ENCODE measurements around the gene ST14. TPM values are rescaled to one million over a fixed set of nuclear protein-coding genes. Genes with fewer than 3 reads are reported as not detected.

Gene ST14
- polyA plus RNA-seq, 1 of the 3 experiments (the other 2 are of a cell fraction), result not detected

DNA sequence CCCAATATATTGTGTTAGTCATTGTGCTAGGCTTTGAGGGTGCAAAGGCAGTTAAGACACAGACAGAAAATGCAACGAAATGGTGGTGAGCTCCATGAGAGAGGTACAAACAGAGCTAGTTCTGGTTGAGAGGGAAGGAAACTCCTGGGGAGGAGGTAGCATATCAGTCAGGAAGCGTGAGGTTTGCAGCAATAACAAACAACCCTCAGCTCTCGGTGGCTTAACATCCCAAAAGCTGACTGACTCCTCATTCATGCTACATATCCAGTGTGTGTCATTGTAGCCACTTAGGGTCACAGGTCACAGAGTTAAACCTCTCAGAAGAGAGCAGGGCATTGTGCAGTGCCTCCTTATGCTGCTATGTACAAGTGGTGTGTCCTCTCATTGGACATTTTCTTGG is 1.7 kb upstream of the ST14 start:
- no peak for DNase-seq
- H3K4me2 ChIP-seq, result no peak overlapping the region
- H3K36me3 ChIP-seq (replicated peaks in 1 of 2; ENCODE audit: control insufficient read depth in 1 of 2, insufficient read depth in 2 of 2, low read length in 1 of 2), result no peaks in the 10 kb centered on the region
- no peak overlapping the region for H3K4me3 ChIP-seq (ENCODE audit: low read depth in 2 of 2, low read length in 1 of 2)
- TF ChIP-seq GATA2 (CRISPR knock-in tag; IDR thresholded peaks at IDR 0.05) (no peak), RFX5 (IDR thresholded peaks at IDR 0.05; ENCODE audit: low read length) (no peak), POLR2AphosphoS5 (IDR thresholded peaks at IDR 0.05; ENCODE audit: low read depth, low read length) (no peak), TCF12 (IDR thresholded peaks at IDR 0.05) (no peak), RCOR1 (IDR thresholded peaks at IDR 0.05; ENCODE audit: low read length) (no peak), YY1 (IDR thresholded peaks at IDR 0.05; ENCODE audit: low read depth) (no peak), FOXJ3 (CRISPR knock-in tag; IDR thresholded peaks at IDR 0.05) (no peak), SIN3A (IDR thresholded peaks at IDR 0.05; ENCODE audit: borderline replicate concordance, low read depth, low read length) (no peak), MXI1 (IDR thresholded peaks at IDR 0.05; ENCODE audit: low read depth, low read length) (no peak), CHD2 (IDR thresholded peaks at IDR 0.05; ENCODE audit: low read length, partially characterized antibody) (no peak), GABPA (IDR thresholded peaks at IDR 0.05; ENCODE audit: low read depth) (no peak), JUND (IDR thresholded peaks at IDR 0.05) (no peak)
- TF ChIP-seq, protein P1, sequence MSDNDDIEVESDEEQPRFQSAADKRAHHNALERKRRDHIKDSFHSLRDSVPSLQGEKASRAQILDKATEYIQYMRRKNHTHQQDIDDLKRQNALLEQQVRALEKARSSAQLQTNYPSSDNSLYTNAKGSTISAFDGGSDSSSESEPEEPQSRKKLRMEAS (IDR thresholded peaks at IDR 0.05; ENCODE audit: low read depth), result no peak
- TF ChIP-seq, protein P2, sequence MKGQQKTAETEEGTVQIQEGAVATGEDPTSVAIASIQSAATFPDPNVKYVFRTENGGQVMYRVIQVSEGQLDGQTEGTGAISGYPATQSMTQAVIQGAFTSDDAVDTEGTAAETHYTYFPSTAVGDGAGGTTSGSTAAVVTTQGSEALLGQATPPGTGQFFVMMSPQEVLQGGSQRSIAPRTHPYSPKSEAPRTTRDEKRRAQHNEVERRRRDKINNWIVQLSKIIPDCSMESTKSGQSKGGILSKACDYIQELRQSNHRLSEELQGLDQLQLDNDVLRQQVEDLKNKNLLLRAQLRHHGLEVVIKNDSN (IDR thresholded peaks at IDR 0.05; ENCODE audit: borderline replicate concordance, low read depth), result no peak
- TF ChIP-seq, protein P3, sequence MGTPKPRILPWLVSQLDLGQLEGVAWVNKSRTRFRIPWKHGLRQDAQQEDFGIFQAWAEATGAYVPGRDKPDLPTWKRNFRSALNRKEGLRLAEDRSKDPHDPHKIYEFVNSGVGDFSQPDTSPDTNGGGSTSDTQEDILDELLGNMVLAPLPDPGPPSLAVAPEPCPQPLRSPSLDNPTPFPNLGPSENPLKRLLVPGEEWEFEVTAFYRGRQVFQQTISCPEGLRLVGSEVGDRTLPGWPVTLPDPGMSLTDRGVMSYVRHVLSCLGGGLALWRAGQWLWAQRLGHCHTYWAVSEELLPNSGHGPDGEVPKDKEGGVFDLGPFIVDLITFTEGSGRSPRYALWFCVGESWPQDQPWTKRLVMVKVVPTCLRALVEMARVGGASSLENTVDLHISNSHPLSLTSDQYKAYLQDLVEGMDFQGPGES (IDR thresholded peaks at IDR 0.05; ENCODE audit: low read depth, low read length), result no peak
- peaks cover 22% of the 10 kb centered on the region; the same call in 1 of the 2 replicates for H3K27me3 ChIP-seq (ENCODE audit: insufficient read depth)
- ChIA-PET CTCF (interaction anchor here (1.7 kb wide), 1 partner anchor 26 kb away, joined by 7 read pairs; no protein-coding TSS in a partner anchor), POLR2A (interaction anchor here (1.0 kb wide), 1 partner anchor 19 kb away, joined by 3 read pairs; no protein-coding TSS in a partner anchor)
- no peak overlapping the region for H2AFZ ChIP-seq (ENCODE audit: low read depth)
- H3K79me2 ChIP-seq (ENCODE audit: insufficient read depth), result no peaks in the 10 kb centered on the region
- WGBS (ENCODE audit: low lambda C conversion rate), result 88% methylated on average over 2 of the region's 3 CpGs
- H3K9me3 ChIP-seq, result no peaks in the 10 kb centered on the region
- H3K4me1 ChIP-seq (ENCODE audit: control insufficient read depth in 1 of 2, insufficient read depth in 2 of 2, low read depth in 1 of 2, low read length in 1 of 2), result peaks cover 0 to 3% of the 10 kb centered on the region in 2 experiments; a peak in 2 of 4 replicates
- H4K20me1 ChIP-seq (ENCODE audit: insufficient read depth), result no peaks in the 10 kb centered on the region
- H3K27ac ChIP-seq (ENCODE audit: low read depth in 2 of 2, low read length in 1 of 2), result no peak overlapping the region
- H3F3A ChIP-seq (replicated peaks; ENCODE audit: insufficient read depth), result no peaks in the 10 kb centered on the region
- H3K9ac ChIP-seq, result no peak overlapping the region
- H3K9me2 ChIP-seq, result no peaks in the 10 kb centered on the region

DNA sequence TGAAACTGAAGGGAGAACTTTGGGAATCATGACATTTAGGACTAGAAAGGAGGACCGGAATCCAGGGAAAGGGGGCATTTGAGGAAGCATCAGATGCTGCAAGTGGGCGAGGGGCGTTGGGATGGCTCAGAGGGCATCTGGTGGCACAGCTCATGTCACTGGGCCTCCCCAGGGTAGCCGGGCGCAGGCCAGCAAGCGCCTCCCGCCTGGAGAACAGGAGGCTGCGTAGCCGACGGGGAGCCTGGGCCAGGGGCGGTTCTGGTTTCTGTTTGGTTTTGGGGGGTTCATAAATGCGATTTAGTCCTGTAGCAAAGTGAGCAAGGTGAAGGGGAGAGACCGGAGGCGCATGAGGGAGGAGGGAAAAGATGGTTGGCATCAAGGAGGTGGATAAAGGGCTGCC is 443 bp upstream of the ST14 start:
- H3K36me3 ChIP-seq (replicated peaks in 1 of 2; ENCODE audit: control insufficient read depth in 1 of 2, insufficient read depth in 2 of 2, low read length in 1 of 2), result no peaks in the 10 kb centered on the region
- ChIA-PET CTCF (no interaction called here), POLR2A (no interaction called here)
- no peaks in the 10 kb centered on the region for H3K79me2 ChIP-seq (ENCODE audit: insufficient read depth)
- TF ChIP-seq SMC3 (IDR thresholded peaks at IDR 0.05; ENCODE audit: low read depth, low read length) (no peak), SIN3A (IDR thresholded peaks at IDR 0.05; ENCODE audit: borderline replicate concordance, low read depth, low read length) (no peak), FOXM1 (IDR thresholded peaks at IDR 0.05; ENCODE audit: low read depth) (no peak), GATA2 (CRISPR knock-in tag; IDR thresholded peaks at IDR 0.05) (no peak), POLR2AphosphoS5 (IDR thresholded peaks at IDR 0.05; ENCODE audit: low read depth, low read length) (no peak), MEF2A (IDR thresholded peaks at IDR 0.05; ENCODE audit: borderline replicate concordance, low read depth) (no peak), FOXJ3 (CRISPR knock-in tag; IDR thresholded peaks at IDR 0.05) (no peak), NRF1 (IDR thresholded peaks at IDR 0.05; ENCODE audit: low read depth, low read length) (no peak), YY1 (IDR thresholded peaks at IDR 0.05; ENCODE audit: low read depth) (no peak), ELF1 (IDR thresholded peaks at IDR 0.05) (no peak), TCF12 (IDR thresholded peaks at IDR 0.05) (no peak), MXI1 (IDR thresholded peaks at IDR 0.05; ENCODE audit: low read depth, low read length) (no peak), CHD2 (IDR thresholded peaks at IDR 0.05; ENCODE audit: low read length, partially characterized antibody) (no peak), EZH2phosphoT487 (IDR thresholded peaks at IDR 0.05; ENCODE audit: borderline replicate concordance, low read depth) (no peak)
- TF ChIP-seq, protein P3 (IDR thresholded peaks at IDR 0.05; ENCODE audit: low read depth, low read length), result no peak
- TF ChIP-seq, protein P1 (IDR thresholded peaks at IDR 0.05; ENCODE audit: low read depth), result no peak
- TF ChIP-seq, protein P2 (IDR thresholded peaks at IDR 0.05; ENCODE audit: borderline replicate concordance, low read depth), result no peak
- TF ChIP-seq, protein P4, sequence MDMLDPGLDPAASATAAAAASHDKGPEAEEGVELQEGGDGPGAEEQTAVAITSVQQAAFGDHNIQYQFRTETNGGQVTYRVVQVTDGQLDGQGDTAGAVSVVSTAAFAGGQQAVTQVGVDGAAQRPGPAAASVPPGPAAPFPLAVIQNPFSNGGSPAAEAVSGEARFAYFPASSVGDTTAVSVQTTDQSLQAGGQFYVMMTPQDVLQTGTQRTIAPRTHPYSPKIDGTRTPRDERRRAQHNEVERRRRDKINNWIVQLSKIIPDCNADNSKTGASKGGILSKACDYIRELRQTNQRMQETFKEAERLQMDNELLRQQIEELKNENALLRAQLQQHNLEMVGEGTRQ (IDR thresholded peaks at IDR 0.05; ENCODE audit: borderline replicate concordance, low read depth, low read length), result no peak
- H3K4me1 ChIP-seq (ENCODE audit: control insufficient read depth in 1 of 2, insufficient read depth in 2 of 2, low read depth in 1 of 2, low read length in 1 of 2), result peaks cover 0 to 3% of the 10 kb centered on the region in 2 experiments; a peak in 2 of 4 replicates
- H3K4me2 ChIP-seq, result no peak overlapping the region
- H3K9me2 ChIP-seq, result no peaks in the 10 kb centered on the region
- H3K4me3 ChIP-seq (ENCODE audit: low read depth in 2 of 2, low read length in 1 of 2), result no peak overlapping the region
- H3K9me3 ChIP-seq, result no peaks in the 10 kb centered on the region
- H3F3A ChIP-seq (replicated peaks; ENCODE audit: insufficient read depth), result no peaks in the 10 kb centered on the region
- no peak for DNase-seq
- no peak overlapping the region for H3K9ac ChIP-seq
- H3K27me3 ChIP-seq (ENCODE audit: insufficient read depth), result peaks cover 22% of the 10 kb centered on the region; the same call in 1 of the 2 replicates
- no peak overlapping the region for H2AFZ ChIP-seq (ENCODE audit: low read depth)
- H3K27ac ChIP-seq (ENCODE audit: low read depth in 2 of 2, low read length in 1 of 2), result no peak overlapping the region
- 89% methylated on average over 13 of the region's 14 CpGs for WGBS (ENCODE audit: low lambda C conversion rate)
- H4K20me1 ChIP-seq (ENCODE audit: insufficient read depth), result no peaks in the 10 kb centered on the region

All from SK-N-SH (cell line).